ENCODE results near the gene GTF2F2.

Gene GTF2F2

GRCh38 chr13:45132369-45133064, 12.2 kb downstream of the GTF2F2 start:
- DNase-seq = no peak

GRCh38 chr13:45133396-45134118, 13.2 kb downstream of the GTF2F2 start:
- DNase-seq = no peak

DNA sequence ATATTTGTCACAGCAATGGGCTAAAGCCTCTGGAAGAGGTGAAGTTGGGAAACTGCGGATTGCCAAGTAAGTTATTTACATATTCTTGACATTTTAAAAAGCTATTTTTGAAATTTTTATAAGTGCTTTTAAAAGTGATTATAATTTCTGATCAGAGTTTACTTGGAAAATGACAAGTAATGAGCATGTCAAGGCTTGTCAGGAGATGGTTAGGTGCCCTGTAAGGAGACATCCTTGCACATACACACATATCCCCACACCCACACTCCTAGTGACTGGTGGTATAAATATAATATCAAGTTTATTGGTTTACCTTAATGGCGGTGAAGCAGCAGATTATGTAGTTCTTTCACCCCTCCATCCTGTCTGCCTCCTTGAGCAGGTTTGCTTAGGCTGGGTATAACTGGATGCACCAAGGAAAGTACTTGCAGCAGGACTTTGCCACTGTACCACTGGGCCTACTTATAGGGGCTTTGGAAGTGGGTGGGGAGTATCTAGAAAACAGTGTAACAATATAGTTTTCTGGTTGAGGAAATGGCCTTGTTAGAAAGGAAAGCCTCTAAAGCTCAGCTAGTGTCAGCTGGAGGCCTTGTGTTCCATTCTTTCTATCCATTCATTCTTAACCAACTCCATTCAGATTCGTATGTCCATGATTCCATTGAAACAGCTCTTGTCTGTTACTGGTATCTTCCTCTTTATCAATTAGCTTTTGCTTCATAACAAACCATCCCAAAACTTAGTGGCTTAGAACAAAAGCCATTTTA, 16.6 kb downstream of the GTF2F2 start:
- DNase-seq = no peak

DNA sequence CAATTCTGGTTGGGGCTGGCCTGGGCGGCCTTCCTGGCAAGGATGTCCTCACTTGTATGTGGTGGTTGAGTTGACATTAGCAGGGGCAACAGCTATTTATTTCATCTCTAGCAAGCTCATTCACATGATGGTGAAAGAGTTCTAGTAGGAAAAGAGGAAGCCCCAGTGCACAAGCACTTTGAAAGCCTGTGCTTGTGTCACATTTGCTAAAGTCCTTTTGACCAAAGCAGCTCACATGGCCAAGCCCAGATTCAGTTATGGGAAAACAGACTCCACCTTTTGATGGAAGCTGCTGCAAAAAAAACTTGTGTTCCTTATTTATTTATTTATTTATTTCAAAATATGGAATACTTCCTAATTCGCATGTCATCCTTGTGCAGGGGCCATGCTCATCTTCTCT, 17.2 kb downstream of the GTF2F2 start:
- no peak for DNase-seq

- DNase-seq = no peak
Observed at GRCh38 chr13:45138282-45138681, 18.0 kb downstream of the GTF2F2 start.

DNA sequence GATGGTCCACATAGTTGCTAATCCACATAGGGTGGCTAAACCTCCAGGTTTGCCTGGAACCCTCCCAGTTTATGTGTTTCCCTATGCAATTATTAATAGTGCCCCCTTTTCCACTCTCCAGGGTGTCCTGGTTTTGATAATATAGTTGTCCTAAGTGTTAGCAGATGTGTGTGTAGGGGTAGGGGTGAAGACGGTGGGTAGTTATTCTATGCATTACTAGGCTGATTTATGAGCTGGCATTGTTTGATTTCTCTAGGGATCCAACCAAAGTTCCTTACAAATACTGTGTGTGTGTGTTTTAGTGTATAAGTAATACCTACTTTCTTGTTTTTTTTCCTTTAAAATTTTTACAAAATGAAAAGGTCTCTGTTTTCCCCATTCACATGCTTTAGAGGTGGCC, 21.1 kb downstream of the GTF2F2 start:
- DNase-seq = no peak

DNA sequence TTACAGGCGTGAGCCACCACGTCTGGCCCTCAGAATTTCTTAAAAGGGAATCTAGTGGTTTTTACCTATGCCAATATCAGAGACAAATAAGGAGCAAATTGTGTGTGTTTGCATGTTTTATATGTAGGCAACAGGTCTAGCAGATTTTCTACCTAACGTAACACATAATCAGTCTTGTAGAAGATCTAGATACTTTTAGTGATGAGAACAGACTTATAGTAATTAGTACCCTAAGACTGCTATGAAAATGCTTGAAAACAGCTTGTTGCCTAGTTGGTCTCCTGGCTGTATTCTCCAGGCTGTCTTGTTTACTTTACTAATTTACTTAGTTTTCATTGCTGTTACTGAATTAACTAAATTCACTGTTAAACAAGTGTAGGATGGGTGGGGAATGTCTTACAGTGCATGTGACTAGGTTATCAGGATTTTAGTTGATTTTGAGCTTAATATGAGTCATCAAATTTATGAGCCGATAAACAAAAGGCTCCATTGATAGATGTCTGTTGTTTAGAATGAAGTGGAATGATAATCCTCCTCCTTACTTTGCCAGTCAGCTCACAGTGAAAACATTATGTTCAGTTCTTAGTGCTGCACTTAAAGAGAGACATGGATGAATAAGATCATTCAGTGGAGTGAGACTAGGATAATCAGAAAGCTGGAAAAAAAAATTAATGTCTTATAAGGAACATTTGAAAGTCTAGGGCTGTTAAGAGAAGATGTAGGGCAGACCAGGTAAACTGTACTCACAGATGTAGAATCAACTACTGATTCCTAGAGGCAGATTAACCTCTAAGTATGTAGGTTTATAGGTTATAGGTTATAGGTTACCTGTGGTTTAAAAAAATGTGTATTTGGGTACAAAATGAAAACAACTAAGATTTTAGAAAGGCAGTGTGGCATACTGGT, 22.4 kb downstream of the GTF2F2 start:
- DNase-seq = no peak

DNA sequence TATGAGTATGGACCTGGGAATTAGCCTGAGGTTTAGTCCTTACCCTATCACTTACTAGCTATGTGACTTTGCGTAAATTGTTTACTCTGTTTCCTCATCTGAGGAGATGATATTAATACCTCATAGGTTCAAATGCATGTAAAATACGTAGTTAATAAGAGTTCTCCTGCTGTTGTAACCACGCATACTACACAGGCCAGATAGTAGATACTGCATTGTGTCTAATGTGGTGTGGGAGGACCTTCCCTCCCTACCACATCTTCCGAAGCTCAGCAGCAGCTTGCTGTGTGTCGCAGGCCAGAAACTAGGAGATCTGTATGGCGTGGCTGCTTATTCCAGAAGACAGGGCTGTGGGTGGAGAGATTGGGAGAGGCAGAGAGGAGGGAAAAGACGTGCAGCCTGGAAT, 23.0 kb downstream of the GTF2F2 start:
- DNase-seq = no peak

DNA sequence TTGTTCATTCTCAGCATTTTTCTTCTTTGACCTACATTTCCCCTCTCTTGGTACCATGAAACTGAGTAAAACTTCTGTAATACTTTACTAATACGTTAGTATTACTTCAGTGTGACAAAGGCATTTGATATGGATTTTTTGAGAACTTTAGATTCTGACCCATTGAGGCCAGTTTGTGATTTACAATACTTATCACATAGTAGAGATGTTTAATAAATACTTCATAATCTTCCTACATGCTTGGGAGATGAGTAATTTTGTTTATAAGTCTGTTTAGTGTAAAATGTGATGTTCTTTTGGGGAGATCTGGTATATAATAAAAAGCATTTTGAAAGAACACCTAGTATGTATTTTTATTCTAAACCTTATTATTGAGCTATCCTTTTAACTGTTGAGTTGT, 29.7 kb downstream of the GTF2F2 start:
- no peak for DNase-seq

DNA sequence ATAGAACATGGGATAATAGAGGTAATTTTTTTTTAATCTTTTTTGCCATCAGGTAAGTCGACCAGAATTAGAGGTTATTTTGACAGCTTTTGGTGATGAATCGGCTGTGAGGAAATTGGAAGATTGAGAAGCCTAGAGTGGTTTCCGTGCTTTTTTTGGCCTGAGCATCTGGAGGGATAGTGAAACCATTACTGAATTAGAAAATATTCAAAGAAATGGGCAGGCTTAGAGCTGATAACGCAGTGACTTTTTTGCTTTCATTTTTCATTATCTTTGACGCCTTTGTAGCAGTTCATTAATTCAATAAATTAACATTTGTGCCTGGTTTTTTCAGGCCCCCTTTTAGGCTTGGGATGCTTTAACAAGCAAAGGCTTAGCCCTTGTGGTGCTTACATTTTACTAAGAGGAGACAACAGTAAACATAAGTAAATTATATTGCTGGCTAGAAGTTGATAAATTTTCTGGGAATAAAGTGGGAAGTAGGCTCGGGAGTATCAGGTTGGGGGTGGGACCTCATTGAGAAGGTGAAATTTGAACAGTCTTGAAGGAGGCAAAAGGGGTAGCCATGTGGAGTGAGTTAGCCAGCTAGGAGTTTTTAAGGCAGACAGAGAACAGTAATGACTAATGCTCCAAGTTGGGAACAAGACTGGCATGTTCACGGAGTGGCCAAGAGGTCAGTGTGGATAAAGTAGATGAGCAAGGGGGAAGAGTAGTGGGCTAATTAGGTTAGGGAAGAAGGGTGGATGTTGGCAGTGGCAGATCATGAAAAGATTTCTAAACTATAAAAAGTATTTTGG, 36.5 kb downstream of the GTF2F2 start:
- DNase-seq = no peak

- DNase-seq = no peak
Observed at GRCh38 chr13:45162194-45162593, 41.9 kb downstream of the GTF2F2 start.

DNA sequence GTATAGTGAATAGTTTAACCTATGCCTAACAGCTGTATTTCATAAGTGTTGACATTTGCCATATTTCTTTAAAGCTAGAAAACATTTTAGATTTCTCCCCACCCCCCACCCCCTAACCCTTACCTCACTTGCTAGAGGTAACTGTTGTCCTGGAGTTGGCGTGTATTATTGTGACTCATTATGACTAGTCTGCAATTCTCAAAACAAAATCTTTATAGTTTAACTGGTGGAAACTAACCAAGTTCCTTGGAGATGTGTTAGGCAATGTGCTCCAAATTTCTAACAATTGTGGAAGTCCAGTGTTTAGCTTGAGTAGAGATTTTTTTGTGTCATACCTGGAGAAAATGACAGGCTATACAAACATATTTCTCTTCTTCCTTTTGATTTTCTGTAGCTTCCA, 42.5 kb downstream of the GTF2F2 start:
- DNase-seq = no peak

DNA sequence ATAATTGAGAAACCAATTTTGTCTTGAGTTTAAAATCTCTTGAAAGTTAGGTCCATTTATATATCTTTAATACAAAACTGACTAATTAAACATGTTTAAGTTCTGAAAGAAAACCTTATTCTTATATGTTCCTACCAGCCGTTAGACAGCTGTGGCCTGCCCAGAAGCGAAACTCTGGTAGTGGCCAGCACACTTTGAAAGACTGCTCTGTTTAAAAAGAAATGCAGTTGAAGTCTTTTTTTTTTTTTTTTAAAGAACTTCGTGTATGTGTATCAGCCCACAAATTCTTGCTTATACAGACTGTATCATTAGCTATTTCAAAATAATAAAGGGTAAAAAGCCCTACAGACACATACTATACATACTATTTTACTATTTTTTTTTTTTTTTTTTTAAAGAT, 46.5 kb downstream of the GTF2F2 start:
- DNase-seq = no peak

GRCh38 chr13:45167611-45168554, 47.6 kb downstream of the GTF2F2 start:
- DNase-seq = no peak

GRCh38 chr13:45168555-45168930, 48.2 kb downstream of the GTF2F2 start:
- no peak for DNase-seq

DNA sequence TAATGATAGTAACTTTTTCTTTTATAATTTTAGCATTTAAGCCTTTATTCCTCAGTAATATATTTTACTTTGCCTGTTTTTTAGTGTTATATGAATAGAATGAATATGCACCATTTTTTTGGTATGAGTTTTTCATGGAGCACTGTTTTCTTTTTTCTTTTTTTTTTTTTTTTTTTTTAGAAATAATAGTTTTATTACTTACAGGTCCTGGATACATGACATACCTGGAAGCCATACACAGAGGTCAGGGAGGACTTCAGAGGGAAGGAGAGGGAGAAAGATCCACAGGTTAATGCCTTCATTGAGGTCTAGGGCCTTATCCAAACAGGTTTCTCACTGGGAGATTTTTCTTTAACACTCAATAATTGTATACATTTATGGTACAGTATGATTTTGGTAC, 54.2 kb downstream of the GTF2F2 start:
- DNase-seq = no peak

DNA sequence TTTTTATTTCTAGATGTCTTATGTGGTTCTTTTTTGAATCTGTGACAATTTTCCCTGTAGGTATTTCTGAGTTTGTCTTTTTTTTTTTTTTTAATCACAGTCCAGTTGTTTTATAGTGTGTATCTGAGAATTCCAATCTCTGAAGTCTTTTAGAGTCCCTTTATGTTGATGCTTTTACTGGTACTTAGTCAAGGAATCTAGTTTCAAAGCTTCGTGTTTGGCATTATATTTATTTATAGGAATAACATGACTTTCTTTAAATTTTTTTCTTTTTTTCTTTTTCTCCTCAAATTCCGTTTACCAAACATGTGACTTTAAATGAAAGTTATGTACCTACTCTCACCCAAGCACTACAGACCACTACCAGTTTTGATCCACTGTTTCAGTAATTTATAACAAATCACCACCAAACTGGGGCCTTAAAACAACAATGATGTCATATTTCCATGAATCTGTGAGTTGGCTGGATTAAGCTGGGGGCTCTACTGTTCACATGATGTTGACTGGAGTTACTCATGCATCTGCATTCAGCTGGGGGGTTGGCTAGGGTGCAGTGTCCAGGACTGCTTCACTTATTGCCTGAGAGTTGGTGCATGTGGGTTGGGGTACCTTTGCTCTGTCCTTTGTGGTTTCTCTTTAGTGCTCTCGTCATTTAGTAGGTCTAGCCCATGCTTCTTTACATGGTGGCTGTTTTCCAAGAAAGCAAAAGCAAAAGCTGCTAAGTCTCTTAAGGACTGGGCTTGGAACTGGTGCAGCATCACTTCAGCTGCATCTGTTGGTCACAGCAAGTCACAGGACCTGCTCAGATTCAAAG, 58.2 kb downstream of the GTF2F2 start:
- DNase-seq = no peak

- no peak for DNase-seq
Observed at GRCh38 chr13:45179428-45179827, 59.1 kb downstream of the GTF2F2 start.

DNA sequence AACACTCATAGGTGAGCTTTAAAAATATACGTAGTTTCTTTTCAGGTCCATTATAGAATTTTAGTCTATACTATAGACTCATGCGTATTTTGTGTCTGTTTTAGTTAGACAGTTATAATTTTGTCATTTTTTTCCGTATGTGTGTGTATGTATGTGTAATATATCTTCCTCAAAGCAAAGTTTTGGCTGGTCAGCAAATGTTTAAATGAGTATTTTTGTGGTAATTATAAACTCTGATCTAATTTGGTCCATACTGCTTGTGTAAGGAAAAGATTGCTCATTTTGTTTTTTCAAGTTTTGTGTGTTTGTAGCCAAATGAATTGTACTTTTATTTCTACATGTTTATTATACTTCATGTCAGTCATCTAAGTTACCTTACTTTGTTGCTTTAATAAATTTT, 60.0 kb downstream of the GTF2F2 start:
- DNase-seq = no peak
